HEK293 (cell line): ENCODE data around the gene SAE1.

Source experiments
- YY1 ChIP-seq: fragments of 450-650 bp; formaldehyde crosslinking; IDR thresholded peaks from 2 replicates; pipeline ENCODE4 v1.5.1; 2018; ENCODE audit warnings: missing biosample characterization, missing genetic modification characterization
- ZNF121 ChIP-seq: fragments of 450-650 bp; formaldehyde crosslinking; IDR thresholded peaks from 2 replicates; pipeline ENCODE4 v1.5.1; 2016; ENCODE audit warnings: missing biosample characterization, missing genetic modification characterization
- ZNF169 ChIP-seq: fragments of 450-650 bp; formaldehyde crosslinking; IDR thresholded peaks from 2 replicates; pipeline ENCODE4 v1.5.1; 2016; ENCODE audit warnings: missing biosample characterization, missing genetic modification characterization
- TF ChIP-seq, protein P1 (sequence below): fragments of 450-650 bp; formaldehyde crosslinking; IDR thresholded peaks from 2 replicates; pipeline ENCODE4 v1.5.1; 2016; ENCODE audit warnings: missing biosample characterization, missing genetic modification characterization
- TF ChIP-seq, protein P2 (sequence below): fragments of 450-650 bp; formaldehyde crosslinking; IDR thresholded peaks from 2 replicates; pipeline ENCODE4 v1.5.1; 2016; ENCODE audit warnings: missing biosample characterization, missing genetic modification characterization

DNA sequence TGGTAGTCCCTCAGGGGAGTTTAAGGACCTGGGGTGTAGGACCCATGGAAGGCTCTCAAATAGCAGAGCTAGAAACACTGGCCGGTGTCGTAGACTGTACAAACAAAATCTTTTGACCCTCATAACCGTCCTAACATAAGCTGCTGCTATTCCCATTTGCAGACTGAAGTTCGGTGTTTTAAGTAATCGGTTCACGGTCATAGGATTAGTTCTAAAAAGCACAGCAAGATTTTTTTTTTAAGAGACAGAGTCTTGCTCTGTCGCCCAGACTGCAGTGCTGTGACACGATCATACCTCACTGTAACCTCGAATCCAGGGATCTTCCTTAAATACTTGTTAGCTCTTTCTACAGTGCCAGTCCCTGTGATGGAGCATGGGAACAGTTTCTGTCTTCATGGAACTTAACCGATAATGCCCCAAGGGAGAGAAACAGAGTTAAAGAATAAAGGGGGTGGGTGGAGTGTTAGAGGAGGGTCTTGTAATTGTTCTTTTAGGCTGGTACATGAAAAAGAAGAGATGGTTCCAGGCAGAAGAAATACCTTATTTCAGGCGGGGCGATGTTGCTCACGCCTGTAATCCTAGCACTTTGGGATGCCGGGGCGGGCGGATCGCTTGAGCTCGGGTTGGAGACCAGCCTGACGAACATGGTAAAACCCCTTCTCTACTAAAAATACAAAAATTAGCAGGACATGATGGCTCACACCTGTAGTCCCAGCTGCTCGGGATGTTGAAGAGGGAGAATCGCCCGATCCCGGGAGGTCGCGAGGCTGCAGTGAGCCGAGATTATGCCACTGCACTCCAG is 16.6 kb upstream of the SAE1 start:
- TF ChIP-seq, protein P1, sequence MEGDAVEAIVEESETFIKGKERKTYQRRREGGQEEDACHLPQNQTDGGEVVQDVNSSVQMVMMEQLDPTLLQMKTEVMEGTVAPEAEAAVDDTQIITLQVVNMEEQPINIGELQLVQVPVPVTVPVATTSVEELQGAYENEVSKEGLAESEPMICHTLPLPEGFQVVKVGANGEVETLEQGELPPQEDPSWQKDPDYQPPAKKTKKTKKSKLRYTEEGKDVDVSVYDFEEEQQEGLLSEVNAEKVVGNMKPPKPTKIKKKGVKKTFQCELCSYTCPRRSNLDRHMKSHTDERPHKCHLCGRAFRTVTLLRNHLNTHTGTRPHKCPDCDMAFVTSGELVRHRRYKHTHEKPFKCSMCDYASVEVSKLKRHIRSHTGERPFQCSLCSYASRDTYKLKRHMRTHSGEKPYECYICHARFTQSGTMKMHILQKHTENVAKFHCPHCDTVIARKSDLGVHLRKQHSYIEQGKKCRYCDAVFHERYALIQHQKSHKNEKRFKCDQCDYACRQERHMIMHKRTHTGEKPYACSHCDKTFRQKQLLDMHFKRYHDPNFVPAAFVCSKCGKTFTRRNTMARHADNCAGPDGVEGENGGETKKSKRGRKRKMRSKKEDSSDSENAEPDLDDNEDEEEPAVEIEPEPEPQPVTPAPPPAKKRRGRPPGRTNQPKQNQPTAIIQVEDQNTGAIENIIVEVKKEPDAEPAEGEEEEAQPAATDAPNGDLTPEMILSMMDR (tag by site-specific recombination), result no peak
- 0 out of 2 replicates have a peak, but pooled peaks have one; percentile 7 for TF ChIP-seq ZNF169 (tag by site-specific recombination)
- TF ChIP-seq ZNF121 (tag by site-specific recombination), result 0 out of 2 replicates have a peak, but pooled peaks have one; percentile 54
- TF ChIP-seq, protein P2, sequence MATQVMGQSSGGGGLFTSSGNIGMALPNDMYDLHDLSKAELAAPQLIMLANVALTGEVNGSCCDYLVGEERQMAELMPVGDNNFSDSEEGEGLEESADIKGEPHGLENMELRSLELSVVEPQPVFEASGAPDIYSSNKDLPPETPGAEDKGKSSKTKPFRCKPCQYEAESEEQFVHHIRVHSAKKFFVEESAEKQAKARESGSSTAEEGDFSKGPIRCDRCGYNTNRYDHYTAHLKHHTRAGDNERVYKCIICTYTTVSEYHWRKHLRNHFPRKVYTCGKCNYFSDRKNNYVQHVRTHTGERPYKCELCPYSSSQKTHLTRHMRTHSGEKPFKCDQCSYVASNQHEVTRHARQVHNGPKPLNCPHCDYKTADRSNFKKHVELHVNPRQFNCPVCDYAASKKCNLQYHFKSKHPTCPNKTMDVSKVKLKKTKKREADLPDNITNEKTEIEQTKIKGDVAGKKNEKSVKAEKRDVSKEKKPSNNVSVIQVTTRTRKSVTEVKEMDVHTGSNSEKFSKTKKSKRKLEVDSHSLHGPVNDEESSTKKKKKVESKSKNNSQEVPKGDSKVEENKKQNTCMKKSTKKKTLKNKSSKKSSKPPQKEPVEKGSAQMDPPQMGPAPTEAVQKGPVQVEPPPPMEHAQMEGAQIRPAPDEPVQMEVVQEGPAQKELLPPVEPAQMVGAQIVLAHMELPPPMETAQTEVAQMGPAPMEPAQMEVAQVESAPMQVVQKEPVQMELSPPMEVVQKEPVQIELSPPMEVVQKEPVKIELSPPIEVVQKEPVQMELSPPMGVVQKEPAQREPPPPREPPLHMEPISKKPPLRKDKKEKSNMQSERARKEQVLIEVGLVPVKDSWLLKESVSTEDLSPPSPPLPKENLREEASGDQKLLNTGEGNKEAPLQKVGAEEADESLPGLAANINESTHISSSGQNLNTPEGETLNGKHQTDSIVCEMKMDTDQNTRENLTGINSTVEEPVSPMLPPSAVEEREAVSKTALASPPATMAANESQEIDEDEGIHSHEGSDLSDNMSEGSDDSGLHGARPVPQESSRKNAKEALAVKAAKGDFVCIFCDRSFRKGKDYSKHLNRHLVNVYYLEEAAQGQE, result no peak
- TF ChIP-seq YY1 (tag by site-specific recombination), result no peak
